GM21423 (cell line): ENCODE data around the gene CHRFAM7A.
"Not testable (repeated sequence)": the region's sequence is repeated elsewhere in the genome, so short reads cannot be mapped to it uniquely, and the experiment has no call there.

Experiments used
- ATAC-seq: cut with Tn5 transposase; IDR thresholded peaks from one replicate; pipeline ENCODE4 v1.9.1; 2021; ENCODE audit warnings: mild to moderate bottlenecking, moderate library complexity; ENCODE audit not compliant: unreplicated experiment

The CHRFAM7A gene

DNA sequence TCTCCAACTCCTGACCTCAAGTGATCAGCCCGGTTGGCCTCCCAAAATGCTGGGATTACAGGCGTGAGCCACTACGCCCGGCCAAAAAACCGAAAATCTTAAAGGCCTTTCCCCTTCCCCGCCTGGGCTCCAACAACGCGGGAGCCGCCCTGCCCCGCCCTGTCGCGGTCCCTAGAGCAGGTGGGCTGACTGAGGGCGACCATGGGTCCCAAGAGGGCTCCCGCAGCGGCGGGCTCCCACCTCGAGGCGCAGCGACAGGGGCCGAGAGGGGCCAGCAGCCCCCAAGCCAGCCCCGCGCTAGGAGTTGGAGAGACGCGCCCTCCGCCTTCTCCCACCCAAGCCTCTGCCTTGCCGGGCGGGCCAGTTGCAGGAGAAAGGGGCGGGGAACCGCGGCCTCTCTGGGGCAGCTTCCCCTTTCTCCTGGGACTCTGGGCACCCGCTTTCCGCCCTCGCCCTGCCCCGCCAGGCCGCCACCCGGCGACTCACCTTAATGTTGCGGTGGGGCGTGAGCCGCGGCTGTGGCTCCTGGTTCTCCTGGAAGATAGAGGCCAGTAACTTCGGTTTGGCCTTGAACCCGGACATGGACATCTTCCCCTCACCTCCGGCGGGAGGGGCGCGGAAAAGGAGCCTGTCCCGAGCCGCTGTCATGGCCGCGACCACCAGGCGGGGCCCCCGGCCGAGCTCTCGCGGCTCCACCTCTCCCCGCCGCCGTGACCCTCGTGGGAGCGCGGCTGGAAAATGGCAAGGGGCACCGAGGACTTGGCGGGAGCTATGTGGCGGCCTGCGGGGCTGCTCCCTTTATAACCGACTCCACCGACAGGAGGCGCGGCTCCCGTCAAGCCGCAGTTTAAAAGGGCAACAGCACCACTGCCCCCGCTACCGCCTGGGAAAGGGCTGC, at the start of gene CHRFAM7A:
Gene CHRFAM7A (minus strand): TSS at position 775 of the 898 bp plus-strand sequence. CDS start 10,189 bp downstream, outside the sequence.
- not testable (repeated sequence) for ATAC-seq

GRCh38 chr15:30438348-30438747, 45.0 kb upstream of the CHRFAM7A start:
- not testable (repeated sequence) for ATAC-seq

GRCh38 chr15:30435878-30436277, 42.5 kb upstream of the CHRFAM7A start:
- not testable (repeated sequence) for ATAC-seq

- not testable (repeated sequence) for ATAC-seq
Measured at GRCh38 chr15:30420723-30421122, 27.4 kb upstream of the CHRFAM7A start.

DNA sequence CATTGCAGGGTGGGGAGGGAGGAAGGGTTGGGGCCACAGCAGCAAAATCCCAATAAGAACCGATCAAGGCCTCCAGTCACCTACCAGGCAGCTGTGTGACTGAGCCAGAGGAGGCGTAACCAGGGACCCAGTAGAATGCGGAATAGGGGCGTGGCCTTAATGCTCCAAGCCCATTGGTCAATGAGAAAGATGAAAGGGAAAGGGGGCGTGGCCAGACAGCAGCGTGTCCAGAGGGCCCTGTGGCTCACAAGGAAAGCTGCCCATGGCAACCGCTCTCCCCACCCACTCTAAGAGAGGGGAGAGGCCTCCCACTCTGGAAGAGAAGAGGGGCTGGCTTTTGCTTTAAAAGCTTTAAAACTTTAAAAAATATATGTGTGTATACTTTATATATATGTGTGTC, 20.8 kb upstream of the CHRFAM7A start, which contains the start of gene GOLGA8R:
Gene GOLGA8R (minus strand): TSS at position 101 of the 400 bp plus-strand sequence. CDS start 98 bp downstream, at position 3.
- ATAC-seq, result not testable (repeated sequence)

DNA sequence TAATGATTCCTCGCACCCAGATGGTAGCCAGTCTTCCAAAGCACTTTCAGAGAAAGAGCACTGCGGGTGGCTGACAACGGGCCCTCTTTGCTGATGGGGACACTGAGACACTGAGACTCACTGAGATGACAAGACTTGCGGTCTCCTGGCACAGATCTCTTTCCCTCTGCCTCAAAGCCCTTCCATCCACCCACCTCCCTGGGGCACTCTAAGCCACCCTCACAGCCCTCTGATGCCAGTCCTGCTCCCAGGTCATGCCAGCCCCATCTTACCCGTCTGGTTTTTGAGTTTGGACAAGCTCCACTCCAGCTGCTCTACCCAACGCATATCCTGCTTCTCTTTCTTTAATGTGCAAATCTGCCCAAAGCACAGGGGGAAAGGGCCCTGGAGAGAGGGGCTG, 14.3 kb upstream of the CHRFAM7A start:
- ATAC-seq, result not testable (repeated sequence)

GRCh38 chr15:30398988-30399387, 5.6 kb upstream of the CHRFAM7A start:
- not testable (repeated sequence) for ATAC-seq

GRCh38 chr15:30393664-30393991, 288 bp upstream of the CHRFAM7A start:
- not testable (repeated sequence) for ATAC-seq

- ATAC-seq, result not testable (repeated sequence)
Measured at GRCh38 chr15:30386318-30386887, 6.9 kb downstream of the CHRFAM7A start.

- not testable (repeated sequence) for ATAC-seq
Measured at GRCh38 chr15:30377082-30377413, 16.3 kb downstream of the CHRFAM7A start.

GRCh38 chr15:30376375-30377081, 16.8 kb downstream of the CHRFAM7A start:
- ATAC-seq, result not testable (repeated sequence)

GRCh38 chr15:30375872-30376271, 17.5 kb downstream of the CHRFAM7A start:
- ATAC-seq, result not testable (repeated sequence)

- not testable (repeated sequence) for ATAC-seq
Measured at GRCh38 chr15:30374862-30375261, 18.5 kb downstream of the CHRFAM7A start.

DNA sequence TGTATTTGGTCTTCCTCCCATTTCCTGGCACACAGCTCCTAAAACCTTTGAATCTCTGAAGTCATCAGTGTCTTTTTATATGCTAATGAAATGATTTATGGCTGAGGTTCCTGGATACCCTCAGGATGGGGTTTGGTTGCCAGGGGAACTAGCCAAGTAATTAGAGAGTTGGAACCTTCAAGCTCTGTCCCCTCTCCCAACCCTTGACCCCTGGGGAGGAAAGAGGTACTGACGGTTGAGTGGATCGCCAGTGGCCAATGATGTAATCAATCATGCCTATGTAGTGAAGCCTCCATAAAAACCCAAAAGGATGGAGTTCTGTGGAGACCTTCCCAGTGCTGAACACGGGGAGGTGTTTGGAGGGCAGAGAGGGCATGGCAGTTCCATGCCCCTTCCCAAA, 25.1 kb downstream of the CHRFAM7A start:
- ATAC-seq, result not testable (repeated sequence)

DNA sequence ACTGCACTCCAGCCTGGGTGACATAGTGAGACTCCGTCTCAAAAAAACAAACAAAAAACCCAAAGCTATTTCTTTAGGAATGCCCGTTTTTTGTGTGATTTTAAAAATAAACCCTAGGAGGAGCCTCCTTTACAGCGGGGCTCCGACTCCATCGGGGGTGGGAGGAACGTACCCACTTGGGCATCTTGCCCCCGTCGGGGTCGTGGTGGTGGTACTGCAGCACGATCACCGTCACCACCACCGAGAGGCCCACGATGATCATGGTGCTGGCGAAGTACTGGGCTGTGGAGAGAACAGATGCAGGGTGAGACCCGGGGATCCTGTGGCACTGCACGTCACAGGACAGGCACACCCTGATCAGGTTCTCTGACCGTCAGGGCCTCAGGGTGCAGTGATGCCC, 26.1 kb downstream of the CHRFAM7A start:
- not testable (repeated sequence) for ATAC-seq

GRCh38 chr15:30361404-30361803, 31.9 kb downstream of the CHRFAM7A start:
- not testable (repeated sequence) for ATAC-seq

GRCh38 chr15:30360990-30361389, 32.4 kb downstream of the CHRFAM7A start:
- not testable (repeated sequence) for ATAC-seq

- not testable (repeated sequence) for ATAC-seq
Measured at GRCh38 chr15:30355043-30355442, 38.3 kb downstream of the CHRFAM7A start.

DNA sequence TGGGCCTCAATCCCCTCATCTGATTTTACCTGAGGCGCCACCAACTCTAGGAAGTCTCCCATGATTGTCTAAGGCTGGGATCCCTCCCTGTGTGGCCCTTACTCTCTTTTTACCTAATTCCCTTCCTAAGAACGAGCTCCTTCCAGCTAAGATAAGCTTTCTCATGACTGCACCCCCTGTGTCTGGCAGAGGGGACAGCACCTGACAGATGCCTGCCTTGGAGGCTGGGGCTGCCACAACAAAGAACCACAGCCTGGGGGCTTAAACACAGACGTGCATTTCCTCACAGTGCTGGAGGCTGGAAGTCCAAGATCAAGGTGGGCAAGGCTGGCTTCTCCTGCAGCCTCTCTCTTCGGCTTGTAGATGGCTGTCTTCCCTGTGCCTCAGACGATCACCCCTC, 43.5 kb downstream of the CHRFAM7A start:
- not testable (repeated sequence) for ATAC-seq

GRCh38 chr15:30336584-30336983, 56.8 kb downstream of the CHRFAM7A start:
- ATAC-seq, result not testable (repeated sequence)

- not testable (repeated sequence) for ATAC-seq
Measured at GRCh38 chr15:30334152-30334551, 59.2 kb downstream of the CHRFAM7A start.
